Upper lobe of left lung (tissue), 6 donors: ENCODE data around the gene MIB1. TPM values are rescaled to one million over a fixed set of nuclear protein-coding genes. Genes with fewer than 3 reads are reported as not detected.

Experiments used
- ATAC-seq, 2 donors: fragments of 200-7000 bp; cut with Tn5 transposase; one replicate each; pipeline ENCODE4 v1.9.1; 2022; ENCODE audit warnings: mild to moderate bottlenecking in 2 of 2, moderate library complexity in 2 of 2; ENCODE audit not compliant: low FRiP score in 2 of 2
- DNase-seq, 2 donors: peaks; one replicate each; pipeline ENCODE4 v3.0.0-alpha.2; 2019 to 2020
- H3K27ac ChIP-seq, 4 donors: fragments of 200-600 bp; sonication (generic); one replicate each; pipeline ENCODE4 v1.5.1; 2016 to 2019
- H3K27me3 ChIP-seq, 4 donors: fragments of 200-600 bp; sonication (generic); one replicate each; pipeline ENCODE4 v1.5.1; 2017 to 2019
- H3K36me3 ChIP-seq, 4 donors: fragments of 200-600 bp; sonication (generic); one replicate each; pipeline ENCODE4 v1.5.1; 2016 to 2019
- H3K4me1 ChIP-seq, 4 donors: fragments of 200-600 bp; sonication (generic); one replicate each; pipeline ENCODE4 v1.5.1; 2018 to 2019
- H3K4me3 ChIP-seq, 4 donors: fragments of 200-600 bp; sonication (generic); one replicate each; pipeline ENCODE4 v1.5.1; 2017 to 2019; ENCODE audit warnings: mild to moderate bottlenecking in 2 of 4, moderate library complexity in 1 of 4
- H3K9me3 ChIP-seq, 4 donors: fragments of 200-600 bp; sonication (generic); one replicate each; pipeline ENCODE4 v1.5.1; 2018 to 2019
- EP300 ChIP-seq, 4 donors: sonication (generic); formaldehyde crosslinking; IDR thresholded peaks; one replicate each; pipeline ENCODE4 v1.5.1; 2017; ENCODE audit warnings: antibody characterized with exemption in 4 of 4, control low read depth in 2 of 4
- POLR2A ChIP-seq, 4 donors: fragments of 450-650 bp; IDR thresholded peaks; one replicate each; pipeline ENCODE4 v1.5.1; 2016 to 2017; ENCODE audit warnings: antibody characterized with exemption in 4 of 4, mild to moderate bottlenecking in 2 of 4
- POLR2AphosphoS5 ChIP-seq, 2 donors: sonication (generic); formaldehyde crosslinking; IDR thresholded peaks; one replicate each; pipeline ENCODE4 v1.5.1; 2017; ENCODE audit warnings: antibody characterized with exemption in 2 of 2
- WGBS, 2 donors: methylation state at CpG; one replicate each; pipeline ENCODE4 v1.1.5; 2017 to 2018; 5-methylcytosine and 5-hydroxymethylcytosine counted together
- total RNA-seq, 6 donors: library from RNA; depleted of rRNA in 4 of 6; stranded (reverse); fragments of >200 nt in 4 of 6; gene quantifications; one replicate each; pipeline versions ENCODE4 v1.1.0 to v1.2.1, GENCODE V29; 2016 to 2021
- TF ChIP-seq, protein P1 (sequence below), 6 experiments: fragments of 450-650 bp in 4 of 6; fragments of 200-600 bp in 2 of 6; sonication (generic) in 2 of 6; IDR thresholded peaks; one replicate each; pipeline ENCODE4 v1.5.1; 2016 to 2019; ENCODE audit warnings: antibody characterized with exemption in 6 of 6
- donor health status: DM: no; HTN: no; CAD: no; lungs with moderate emphysema.
- donor health status: DM: no; HTN: yes; CAD: no; lungs with severe emphysema.

The MIB1 gene
- total RNA-seq, 6 donors from 2014 or later = 12.9 to 35.2 (median 23.4) TPM

GRCh38 chr18:21911551-21911950 is 171.0 kb downstream of the MIB1 start:
- DNase-seq = no peak
- no peaks in the 10 kb centered on the region for H3K9me3 ChIP-seq
- TF ChIP-seq, protein P1, sequence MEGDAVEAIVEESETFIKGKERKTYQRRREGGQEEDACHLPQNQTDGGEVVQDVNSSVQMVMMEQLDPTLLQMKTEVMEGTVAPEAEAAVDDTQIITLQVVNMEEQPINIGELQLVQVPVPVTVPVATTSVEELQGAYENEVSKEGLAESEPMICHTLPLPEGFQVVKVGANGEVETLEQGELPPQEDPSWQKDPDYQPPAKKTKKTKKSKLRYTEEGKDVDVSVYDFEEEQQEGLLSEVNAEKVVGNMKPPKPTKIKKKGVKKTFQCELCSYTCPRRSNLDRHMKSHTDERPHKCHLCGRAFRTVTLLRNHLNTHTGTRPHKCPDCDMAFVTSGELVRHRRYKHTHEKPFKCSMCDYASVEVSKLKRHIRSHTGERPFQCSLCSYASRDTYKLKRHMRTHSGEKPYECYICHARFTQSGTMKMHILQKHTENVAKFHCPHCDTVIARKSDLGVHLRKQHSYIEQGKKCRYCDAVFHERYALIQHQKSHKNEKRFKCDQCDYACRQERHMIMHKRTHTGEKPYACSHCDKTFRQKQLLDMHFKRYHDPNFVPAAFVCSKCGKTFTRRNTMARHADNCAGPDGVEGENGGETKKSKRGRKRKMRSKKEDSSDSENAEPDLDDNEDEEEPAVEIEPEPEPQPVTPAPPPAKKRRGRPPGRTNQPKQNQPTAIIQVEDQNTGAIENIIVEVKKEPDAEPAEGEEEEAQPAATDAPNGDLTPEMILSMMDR (IDR thresholded peaks at IDR 0.05) = no peak
- TF ChIP-seq EP300 (IDR thresholded peaks at IDR 0.05) (no peak), POLR2AphosphoS5 (IDR thresholded peaks at IDR 0.05) (no peak), POLR2A (IDR thresholded peaks at IDR 0.05) (no peak)
- no peak for ATAC-seq
- H3K27me3 ChIP-seq = no peaks in the 10 kb centered on the region
- H3K4me3 ChIP-seq = no peak overlapping the region
- H3K4me1 ChIP-seq = no peaks in the 10 kb centered on the region
- no peak overlapping the region for H3K27ac ChIP-seq
- WGBS, 2 donors = 40 to 42% methylated on average over 5 of the region's 5 CpGs
- H3K36me3 ChIP-seq = no peaks in the 10 kb centered on the region

GRCh38 chr18:21912339-21913239 is 172.0 kb downstream of the MIB1 start:
- Histone ChIP-seq H3K9me3 (no peaks in the 10 kb centered on the region), H3K27me3 (no peaks in the 10 kb centered on the region), H3K36me3 (no peaks in the 10 kb centered on the region), H3K4me1 (no peaks in the 10 kb centered on the region), H3K4me3 (no peak overlapping the region), H3K27ac (no peak overlapping the region)
- TF ChIP-seq, protein P1 (IDR thresholded peaks at IDR 0.05) = no peak
- no peak for TF ChIP-seq EP300 (IDR thresholded peaks at IDR 0.05)
- no peak for TF ChIP-seq POLR2A (IDR thresholded peaks at IDR 0.05)
- no peak for TF ChIP-seq POLR2AphosphoS5 (IDR thresholded peaks at IDR 0.05)
- DNase-seq (no peak), ATAC-seq (no peak)
- 76 to 83% methylated on average over 5 of the region's 5 CpGs for WGBS, 2 donors

DNA sequence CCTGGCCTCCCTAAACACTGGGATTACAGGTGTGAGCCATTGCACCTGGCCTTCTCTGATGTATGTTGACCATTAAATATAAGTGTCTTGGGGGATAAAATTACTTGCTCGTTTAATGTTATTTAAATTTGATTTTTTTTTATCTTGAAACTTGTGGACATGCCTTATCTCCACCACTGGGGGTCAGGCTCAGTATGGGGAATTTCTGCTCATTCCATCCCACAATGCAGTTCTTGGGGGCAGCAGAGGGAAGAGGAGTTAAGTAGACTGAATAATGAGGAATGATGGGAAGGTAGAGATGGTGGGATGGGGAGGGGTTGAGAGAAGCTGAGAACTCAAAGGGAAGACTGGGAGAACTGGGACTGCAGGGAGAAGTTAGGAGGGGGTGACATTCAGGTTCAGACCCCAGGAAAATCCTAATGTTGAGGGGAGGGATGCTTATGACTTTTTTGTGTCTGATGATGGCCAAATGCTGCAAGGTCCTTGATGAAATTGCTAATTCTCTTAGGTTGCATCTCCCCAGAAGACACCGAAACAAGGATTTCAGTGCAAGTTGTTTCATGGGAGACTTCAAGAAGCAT is 174.2 kb downstream of the MIB1 start:
- H3K9me3 ChIP-seq = peaks cover 0 to 10% (median 4%) of the 10 kb centered on the region in 4 donors
- no peak overlapping the region for H3K4me3 ChIP-seq
- no peak for DNase-seq
- no peaks in the 10 kb centered on the region for H3K4me1 ChIP-seq
- WGBS, 2 donors = 48 to 52% methylated on average over 2 of the region's 2 CpGs
- H3K27ac ChIP-seq = no peak overlapping the region
- TF ChIP-seq, protein P1 (IDR thresholded peaks at IDR 0.05) = peak; percentile 17 to 41 (median 26)
- no peak for TF ChIP-seq POLR2AphosphoS5 (IDR thresholded peaks at IDR 0.05)
- ATAC-seq = peak; percentile 54 to 62
- no peaks in the 10 kb centered on the region for H3K27me3 ChIP-seq
- H3K36me3 ChIP-seq = no peaks in the 10 kb centered on the region

- peak in 1 of 2 donors; percentile 29 for DNase-seq
- Histone ChIP-seq H3K4me3 (no peak overlapping the region), H3K36me3 (no peaks in the 10 kb centered on the region), H3K4me1 (no peaks in the 10 kb centered on the region), H3K27ac (no peak overlapping the region), H3K9me3 (peaks cover 0 to 10% (median 4%) of the 10 kb centered on the region in 4 donors), H3K27me3 (no peaks in the 10 kb centered on the region)
- TF ChIP-seq, protein P1 (IDR thresholded peaks at IDR 0.05) = no peak
- no peak for TF ChIP-seq EP300 (IDR thresholded peaks at IDR 0.05)
- TF ChIP-seq POLR2AphosphoS5 (IDR thresholded peaks at IDR 0.05) = no peak
- TF ChIP-seq POLR2A (IDR thresholded peaks at IDR 0.05) = no peak
- ATAC-seq = no peak
- WGBS, 2 donors = 77 to 83% methylated on average over 9 of the region's 9 CpGs
These were observed 175.0 kb downstream of the MIB1 start for GRCh38 chr18:21915546-21915945.
